ENCODE results near the gene P3H2.
A peak's percentile ranks its signal among the peaks of the same experiment; 100 is the strongest.

Gene P3H2

DNA sequence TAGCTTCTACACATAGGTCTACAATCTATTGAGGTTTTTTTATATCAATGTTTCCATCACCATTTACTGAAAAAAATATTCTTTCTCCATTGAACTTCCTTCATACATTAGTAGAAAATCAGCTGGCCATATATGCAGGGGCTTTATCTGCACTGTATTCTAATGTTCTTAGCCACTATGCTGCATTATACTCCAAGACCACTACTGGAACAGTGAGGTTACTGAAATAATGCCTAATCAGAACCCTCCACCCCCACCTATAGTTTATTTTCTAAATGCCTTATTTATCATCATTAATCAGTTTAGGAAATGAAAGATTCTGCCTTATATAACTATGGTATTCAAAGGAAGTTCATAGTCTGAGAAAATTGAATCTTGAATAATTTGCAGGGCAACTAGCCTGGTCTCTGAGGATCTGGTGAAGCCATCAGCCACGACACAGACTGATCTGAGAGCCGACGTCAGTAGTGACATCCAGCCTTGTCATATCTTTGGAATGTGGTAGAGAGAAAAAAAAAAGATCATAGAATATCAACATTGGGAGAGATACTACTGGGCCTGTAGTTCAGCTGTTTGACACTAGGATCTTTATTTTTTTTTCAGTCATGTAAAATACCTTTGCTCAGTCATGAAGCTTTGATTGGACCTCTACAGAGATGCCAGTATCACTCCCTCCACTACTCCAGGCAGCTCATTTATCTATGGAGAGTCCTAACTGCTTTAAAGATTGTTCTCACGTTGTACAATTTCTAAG lies 66.6 kb downstream of the P3H2 start:
- DNase-seq (ENCODE audit: low read depth) = peak; percentile 73

DNA sequence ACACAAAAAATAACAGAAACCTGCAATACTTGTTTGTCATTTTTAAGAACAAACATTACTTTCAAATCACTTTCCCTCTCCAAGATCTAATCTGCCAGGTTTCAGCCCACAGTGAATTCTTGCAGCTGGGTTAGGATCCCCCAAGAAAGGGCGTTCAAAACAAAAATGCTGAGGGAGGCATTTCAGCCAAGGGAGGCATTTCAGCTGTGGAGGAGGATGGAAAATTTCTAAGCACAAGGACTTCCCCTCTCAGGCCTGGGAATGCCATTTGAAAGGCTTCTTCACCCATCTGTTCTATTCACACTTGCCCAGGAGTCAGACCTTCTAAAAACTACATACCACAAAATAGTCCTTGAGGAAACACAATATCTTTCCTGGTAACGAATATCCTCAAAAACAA lies 69.1 kb downstream of the P3H2 start:
- no peak for DNase-seq (ENCODE audit: low read depth)

DNA sequence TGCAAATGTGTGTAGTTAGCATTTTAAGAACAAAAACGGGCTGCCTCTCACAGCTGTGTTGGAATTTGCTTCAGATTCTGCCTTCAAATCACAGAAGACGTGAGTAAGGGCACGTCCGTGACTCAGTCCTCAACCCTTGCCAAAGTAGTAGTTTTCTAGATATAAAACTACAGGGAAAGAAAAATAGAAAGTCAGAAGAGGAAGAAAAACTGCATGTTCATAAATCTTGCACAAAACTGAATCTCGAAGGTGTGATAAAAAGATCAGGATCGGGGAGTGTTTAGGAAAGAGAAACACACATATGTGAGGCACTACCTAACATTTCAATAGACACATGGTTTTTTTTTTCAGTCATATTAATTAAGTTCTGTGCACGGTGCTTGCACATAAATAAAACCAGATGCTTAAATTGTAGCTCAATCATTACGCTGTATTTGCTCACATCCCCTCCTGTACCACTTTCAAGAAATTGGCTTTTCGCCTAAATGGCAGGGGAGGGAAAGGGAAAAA lies 71.7 kb downstream of the P3H2 start:
- DNase-seq (ENCODE audit: low read depth) = no peak

DNA sequence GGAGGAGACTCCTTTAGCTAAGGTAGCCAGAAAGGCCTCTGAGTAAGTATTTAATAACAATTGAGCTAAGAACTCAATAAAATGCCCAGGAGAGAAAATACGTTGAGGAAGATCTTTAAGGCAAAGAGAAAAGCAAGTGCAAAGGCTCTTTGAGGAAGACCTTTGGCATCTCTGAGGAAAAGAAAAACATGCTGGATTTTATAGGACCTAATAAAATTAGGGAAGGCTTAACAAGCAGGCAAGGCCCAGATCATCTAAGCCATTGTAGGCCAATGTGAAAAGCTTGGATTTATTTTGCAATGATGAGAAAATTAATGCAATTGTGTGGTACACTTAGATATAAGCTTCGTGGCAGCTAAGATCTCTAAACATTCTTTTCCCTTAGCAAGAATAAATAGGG lies 75.7 kb downstream of the P3H2 start:
- DNase-seq (ENCODE audit: low read depth) = no peak

DNA sequence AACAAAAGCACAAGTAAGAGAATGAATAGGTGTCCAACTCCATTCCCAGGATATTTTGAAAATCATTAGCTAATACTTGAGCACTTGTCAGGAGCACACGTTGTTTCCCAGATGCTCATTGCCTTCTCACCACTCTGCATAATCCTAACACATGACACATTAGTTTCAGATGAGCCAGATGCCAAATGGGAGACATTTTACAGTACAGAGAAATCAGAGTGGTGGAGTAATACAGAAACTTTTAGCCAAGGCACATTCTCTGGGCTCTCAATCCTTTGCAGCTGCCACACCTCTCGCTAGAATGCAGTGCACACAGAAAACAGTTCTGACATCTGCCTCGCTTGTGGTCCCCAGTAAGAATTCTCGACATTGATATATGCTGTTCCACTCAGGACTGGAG lies 76.6 kb downstream of the P3H2 start:
- DNase-seq (ENCODE audit: low read depth) = no peak

DNA sequence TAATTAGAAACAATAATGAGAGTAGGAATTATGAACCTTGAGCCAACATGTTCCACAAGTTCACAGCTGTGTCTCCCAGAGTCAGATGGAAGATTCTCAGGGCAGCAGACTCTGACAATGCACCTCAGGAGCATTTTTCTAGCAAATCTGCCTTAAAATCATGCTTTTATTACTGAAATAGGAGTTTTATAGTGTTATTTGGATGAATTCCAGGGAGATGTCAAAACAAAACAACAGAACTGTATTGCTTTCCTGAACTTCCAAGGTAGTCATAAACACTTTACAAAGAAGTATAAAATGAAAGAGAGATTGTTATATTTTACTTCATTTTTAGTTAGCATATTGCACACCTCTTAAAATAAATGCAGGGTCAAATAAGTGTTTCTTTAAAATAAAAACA lies 77.0 kb downstream of the P3H2 start:
- DNase-seq (ENCODE audit: low read depth) = no peak

DNA sequence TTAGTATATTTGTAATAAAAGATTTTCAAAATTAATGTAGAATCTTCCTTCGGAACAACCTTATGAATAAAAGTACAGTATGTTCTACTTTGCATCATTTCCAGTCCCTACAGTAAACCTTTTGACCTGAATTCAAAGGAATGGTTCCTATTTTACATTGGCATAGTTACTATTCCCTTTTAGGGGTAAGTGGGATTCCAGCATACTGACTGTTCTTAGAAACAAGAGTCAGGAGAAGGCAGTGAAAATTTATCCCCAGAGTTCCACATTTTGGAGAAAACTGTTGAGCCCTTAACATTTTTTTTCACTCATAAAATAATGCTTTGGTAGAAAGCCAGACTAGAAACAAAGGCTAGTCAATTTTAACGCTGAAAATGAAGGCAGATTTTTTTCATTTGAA lies 78.1 kb downstream of the P3H2 start:
- DNase-seq (ENCODE audit: low read depth) = no peak

DNA sequence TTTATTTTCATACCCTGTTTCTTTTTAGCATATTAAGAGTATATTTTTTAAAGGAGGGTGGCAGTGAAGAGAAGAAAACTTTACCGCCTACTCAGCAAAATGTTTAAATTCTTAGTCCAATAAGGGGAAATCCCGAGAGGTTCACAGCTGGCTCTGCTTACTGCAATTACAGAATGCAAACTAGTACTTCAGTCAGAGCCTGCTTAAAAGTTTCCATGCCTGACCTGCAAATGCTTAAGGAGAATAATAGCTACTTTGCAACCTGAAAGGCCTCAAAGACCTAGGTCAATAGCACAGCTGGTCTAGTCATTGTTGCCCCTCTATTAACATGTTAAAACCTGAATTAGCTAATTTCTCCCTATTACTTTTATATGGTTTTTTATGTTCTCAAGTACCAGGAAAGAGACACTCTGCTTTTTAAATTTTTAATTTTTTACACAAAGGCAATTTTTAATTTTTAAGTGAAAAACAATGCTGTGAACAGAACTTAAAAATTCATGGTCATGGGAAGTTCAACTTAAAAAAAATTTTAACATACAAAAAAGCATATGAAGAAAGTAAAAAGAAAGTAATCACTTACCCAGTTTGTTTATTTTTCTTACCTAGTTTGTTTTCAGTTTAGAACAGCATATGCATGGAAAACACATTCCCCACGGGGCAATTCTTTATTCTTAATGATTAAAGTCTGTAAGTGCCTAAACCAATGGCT lies 79.2 kb downstream of the P3H2 start:
- DNase-seq (ENCODE audit: low read depth) = no peak

DNA sequence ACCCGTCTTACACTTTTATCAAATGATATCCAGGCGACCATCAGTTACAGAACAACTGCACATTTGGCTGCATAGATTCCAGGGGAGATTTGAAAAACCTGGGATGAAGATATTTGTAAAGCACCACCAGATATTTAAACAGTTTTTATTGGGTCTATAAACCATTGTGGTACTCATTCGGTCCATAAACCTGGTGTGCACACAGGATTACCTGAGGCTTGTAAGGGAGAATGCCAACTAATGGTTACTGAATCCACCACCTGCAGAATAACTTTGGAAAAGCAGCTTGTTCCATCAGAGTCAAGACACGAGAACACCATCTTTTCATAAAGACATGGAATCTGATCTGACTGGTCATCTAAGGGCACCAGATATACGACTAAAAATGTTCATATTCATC lies 80.6 kb downstream of the P3H2 start:
- no peak for DNase-seq (ENCODE audit: low read depth)

DNA sequence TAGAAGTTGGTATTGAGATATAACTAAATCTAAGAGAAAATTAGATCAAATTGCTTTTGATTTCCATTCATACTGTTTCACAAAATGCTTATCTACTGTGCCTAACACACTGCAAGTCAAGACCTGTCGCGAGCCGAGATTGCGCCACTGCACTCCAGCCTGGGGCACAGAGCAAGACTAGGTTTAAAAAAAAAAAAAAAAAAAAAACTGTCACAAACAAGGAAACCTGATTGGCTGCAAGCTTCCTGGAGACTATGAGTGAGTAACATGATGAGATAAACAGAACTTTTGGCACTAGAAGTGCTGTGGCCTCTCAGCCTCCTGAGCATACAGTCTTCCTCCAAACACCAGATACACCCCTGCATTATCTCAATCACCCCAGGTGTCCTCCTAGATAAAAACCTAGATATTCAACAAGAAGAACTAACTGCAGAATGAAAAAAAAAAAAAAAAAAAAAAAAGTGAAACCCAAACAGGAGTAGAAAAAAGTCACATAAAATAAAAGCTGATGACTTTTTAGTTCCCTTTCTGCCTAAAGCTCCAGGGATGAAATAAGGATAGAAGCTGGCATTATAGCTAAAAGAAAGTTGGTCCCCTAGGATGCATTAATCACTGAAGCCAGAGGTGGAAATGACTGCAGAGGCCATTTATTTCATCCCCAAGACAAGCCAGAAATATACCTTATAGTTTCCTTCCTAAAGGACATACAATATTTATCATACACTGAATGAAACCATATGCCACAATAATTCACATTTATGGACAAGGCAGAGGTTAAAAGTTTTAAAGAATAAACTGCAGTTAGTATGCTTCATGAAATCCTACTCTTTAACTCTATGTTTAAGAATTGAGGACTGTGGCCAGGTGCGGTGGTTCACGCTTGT lies 82.4 kb downstream of the P3H2 start:
- no peak for DNase-seq (ENCODE audit: low read depth)

DNA sequence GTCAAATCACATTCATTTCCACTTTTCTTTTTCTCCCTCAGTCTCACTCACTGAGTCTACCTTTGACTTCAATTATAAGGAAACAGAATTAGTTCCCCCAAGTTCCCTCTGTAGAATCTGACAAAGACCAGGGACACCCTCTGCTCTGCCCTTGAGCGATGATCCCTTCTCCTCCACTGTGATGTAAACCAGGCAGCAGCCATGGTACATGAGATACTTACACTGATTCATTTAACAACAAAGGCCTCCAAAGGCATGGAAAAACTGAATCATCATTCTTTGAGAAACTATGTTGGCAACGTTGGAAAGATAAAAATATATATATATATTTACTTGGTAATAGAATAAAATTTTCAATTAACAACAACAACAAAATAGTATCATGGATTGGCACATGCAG lies 84.1 kb downstream of the P3H2 start:
- no peak for DNase-seq (ENCODE audit: low read depth)

DNA sequence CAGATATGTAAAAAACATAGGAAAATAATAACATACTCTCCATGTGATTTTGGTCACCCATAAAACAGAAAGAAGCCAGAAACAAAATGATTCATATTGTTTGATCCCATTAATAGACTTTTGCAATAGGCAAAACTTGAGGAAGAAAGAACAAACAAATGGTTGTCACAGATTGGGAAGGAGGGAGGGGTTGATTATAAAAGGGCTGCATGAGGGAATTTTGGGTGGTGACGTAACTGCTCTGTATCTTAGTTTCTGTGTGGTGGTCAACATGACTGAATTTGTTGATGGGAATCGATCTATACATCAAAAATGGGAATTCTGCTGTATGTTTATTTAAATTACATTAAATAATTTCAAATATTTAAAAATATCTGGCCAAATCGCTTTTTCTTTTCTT lies 86.3 kb downstream of the P3H2 start:
- DNase-seq (ENCODE audit: low read depth) = no peak

DNA sequence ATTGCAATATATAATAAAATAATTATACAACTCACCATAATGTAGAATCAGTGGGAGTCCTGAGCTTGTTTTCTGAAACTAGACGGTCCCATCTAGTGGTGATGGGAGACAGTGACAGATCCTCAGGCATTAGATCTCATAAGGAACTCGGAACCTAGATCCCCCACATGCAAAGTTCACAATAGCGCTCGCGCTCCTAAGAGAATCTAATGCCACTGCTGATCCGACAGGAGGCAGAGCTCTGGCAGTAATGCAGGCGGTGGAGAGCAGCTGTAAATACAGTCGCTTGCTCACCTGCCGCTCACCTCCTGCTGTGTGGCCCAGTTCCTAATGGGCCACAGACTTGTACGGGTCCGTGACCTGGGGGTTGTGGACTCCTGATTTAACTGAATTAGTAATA lies 87.8 kb downstream of the P3H2 start:
- no peak for DNase-seq (ENCODE audit: low read depth)

DNA sequence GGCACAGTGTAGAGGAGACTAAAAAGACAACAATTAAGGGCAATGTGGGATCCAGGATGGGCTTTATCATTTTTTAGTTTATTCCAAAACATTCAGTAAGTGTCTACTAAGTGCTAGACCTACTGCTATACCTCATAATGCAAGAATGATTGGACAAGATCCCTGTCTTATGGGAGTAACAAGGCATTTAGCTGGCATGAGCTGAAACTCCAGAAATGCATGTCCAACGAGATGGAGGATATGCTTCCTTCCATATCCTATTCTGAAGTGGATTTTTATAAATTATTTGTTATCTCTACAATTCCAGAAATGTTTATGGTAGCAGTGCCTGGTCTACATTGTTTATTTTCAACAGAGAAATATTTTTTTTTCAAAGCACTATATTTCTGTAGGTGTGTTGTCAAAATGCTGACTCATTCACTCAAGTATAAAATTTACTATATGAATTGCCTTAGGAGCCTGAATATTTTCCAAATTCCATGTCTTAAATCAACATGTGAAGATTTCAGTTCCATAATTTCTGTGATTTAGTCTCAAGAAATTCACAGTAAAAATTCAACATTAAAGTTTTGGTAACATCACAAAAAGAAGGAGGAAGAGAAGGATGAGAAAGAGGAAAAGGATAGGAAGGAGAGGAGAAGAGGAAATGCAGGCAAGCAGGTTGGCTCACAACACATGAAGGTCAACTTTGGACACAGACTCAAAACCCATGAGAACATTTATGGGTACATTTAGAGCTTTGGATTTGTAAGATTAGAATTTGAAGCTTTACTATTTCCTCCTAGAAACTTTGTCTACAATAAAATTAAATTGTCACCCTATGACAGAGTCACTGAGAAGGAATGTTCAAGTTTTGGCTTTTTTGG lies 88.6 kb downstream of the P3H2 start:
- DNase-seq (ENCODE audit: low read depth) = no peak

DNA sequence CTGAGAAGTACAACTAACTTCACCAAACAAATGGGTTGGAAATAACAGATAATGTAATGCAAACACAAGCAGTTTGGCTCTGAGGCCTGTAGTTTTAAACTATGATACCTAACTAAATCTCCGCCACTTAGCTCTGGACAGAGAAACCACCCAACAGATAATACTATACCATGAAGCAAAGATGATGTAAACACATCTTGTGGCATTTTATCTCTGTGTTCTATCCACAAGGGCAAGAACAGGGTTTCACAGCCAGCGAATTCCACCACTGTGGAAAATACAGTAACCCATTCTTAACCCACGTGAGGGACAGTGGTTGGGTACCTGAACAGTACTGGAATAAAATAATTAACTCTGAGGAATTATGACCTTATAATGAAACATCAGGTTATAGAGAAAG lies 93.6 kb downstream of the P3H2 start:
- DNase-seq (ENCODE audit: low read depth) = no peak

DNA sequence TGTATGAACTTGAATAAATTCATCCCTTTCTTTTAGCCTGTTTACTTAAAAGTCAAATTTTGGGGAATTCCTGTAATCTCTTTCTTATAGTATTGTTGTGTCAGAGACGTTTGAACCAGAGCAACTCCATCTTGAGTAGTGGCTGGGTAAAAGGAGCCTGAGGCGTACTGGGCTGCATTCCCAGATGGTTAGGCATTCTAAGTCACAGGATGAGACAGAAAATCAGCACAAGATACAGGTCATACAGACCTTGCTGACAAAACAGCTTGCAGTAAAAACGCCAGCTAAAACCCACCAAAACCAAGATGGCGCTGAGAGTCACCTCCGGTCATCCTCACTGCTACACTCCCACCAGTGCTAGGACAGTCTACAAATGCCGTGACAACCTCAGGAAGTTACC lies 94.5 kb downstream of the P3H2 start:
- no peak for DNase-seq (ENCODE audit: low read depth)

DNA sequence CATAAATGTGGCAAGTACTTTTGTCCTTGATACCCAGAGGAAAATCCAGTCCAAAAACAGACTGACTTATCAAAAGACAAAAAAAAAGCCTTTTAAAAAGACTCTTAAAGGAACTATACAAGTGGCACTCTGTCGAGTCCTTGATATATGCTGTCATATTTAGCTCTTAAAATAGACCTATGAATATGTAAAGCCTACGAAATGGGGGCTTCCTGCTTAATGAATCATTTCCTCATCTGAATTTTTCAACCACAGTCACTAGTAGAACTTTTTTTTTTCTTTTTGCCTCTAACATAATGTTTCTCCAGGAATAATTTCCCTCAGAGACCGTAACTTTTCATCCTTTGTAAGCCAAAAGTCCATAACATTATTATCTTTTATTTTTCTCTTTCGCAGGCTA lies 95.8 kb downstream of the P3H2 start:
- no peak for DNase-seq (ENCODE audit: low read depth)

DNA sequence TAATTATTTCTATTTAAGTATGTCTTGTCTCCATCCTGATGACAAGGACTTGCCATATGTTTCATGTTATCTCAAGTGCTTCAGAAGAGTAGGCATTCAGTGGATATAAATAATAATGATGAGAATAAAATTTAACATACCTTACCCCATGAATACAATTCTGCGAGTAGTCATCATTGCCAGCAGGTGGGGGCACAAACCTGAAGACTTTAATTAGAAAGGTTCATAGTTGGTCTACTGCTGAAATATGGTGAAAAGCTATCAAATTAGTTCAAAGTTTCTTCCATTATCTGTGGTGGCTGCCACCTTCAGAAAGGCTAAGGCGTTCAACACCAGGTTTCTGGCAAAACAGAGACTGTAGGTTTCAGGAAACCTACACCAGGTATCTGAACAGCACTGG lies 100.9 kb downstream of the P3H2 start:
- no peak for DNase-seq (ENCODE audit: low read depth)

DNA sequence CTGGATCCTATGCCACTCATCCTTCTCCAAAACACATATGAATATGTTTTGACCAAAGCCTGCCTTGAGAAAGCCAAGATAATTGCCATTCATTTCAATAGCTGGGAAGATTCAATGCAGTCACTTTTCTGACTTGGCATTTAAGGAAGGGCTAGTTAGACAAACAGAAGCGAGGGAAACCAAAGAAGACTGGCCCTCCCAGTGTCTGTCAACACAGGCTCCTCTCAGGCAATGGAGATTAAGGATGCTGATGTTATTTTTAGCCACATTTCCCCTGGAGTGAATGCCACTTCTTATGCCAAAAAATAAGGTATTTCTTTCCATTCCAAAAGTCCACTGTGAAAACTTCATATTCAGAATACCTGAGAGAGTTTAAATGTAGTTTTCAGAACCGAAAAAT lies 101.7 kb downstream of the P3H2 start:
- no peak for DNase-seq (ENCODE audit: low read depth)

DNA sequence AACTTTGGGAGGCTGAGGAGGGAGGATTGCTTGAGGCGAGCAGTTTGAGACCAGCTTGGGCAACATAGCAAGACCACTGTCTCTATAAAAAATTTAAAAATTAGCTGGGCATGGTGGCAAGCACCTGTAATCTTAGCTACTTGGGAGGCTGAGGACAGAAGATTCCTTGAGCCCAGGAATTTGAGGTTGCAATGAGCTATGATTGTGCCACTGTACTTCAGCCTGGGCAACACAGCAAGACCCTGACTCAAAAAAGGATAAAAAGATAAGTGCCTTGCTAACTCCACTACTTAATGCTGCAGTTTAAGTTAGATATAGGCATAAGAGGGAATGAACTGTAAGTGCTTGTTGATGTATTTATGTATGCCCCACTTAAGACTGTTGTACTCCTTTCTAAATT lies 102.2 kb downstream of the P3H2 start:
- no peak for DNase-seq (ENCODE audit: low read depth)

DNA sequence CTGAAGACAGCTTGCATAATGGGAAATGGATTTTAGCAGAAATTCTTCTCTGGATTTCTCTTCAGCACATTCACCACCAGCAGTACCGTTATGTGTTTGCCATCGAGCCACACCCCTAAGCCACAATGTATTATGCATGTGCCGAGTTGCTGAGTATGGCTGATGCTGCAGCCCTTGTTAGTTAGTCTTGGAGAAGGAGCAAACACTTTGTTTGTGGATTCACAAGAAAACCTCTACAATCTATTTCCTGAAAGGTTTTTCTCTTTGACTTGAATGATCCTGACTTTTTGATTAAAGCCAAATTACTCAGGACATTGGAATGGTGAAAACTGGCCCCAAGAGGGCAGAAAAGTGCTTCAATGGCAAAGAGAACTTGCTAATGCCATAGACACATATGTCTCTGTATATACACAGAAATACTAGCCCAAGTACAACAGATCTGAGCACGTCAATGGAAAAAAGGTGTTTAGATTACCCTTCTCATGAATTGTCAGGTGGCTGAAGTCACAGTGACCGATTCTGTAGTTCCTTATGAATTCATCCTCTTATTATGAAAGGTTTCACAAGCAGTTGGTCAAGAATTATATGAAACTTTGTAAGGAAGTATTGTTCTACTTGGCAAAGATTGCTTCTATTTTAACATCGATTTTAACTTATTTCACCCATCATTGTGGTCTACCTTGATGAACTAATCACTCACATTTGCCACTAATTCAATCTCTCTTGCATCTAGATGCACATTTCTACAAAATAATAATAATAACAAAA lies 103.0 kb downstream of the P3H2 start:
- peak; percentile 77 for DNase-seq (ENCODE audit: low read depth)
